Lower lobe of right lung (tissue), 2 donors: Measurements from ENCODE around the gene NPR1. TPM values are rescaled to one million over a fixed set of nuclear protein-coding genes. Genes with fewer than 3 reads are reported as not detected.
A peak's percentile ranks its signal among the peaks of the same experiment; 100 is the strongest.
"Not testable (repeated sequence)": the region's sequence is repeated elsewhere in the genome, so short reads cannot be mapped to it uniquely, and the experiment has no call there.

Source experiments
- ATAC-seq, 2 donors: fragments of 200-7000 bp; cut with Tn5 transposase; one replicate each; pipeline ENCODE4 v1.9.1; 2020 to 2022; ENCODE audit warnings: mild to moderate bottlenecking in 2 of 2, moderate library complexity in 2 of 2
- DNase-seq: peaks from one replicate; pipeline ENCODE4 v3.0.0-alpha.2; 2020
- H3K27ac ChIP-seq: fragments of 200-600 bp; one replicate; pipeline ENCODE4 v1.8.0; 2022
- H3K27me3 ChIP-seq: fragments of 200-600 bp; one replicate; pipeline ENCODE4 v1.8.0; 2022; ENCODE audit warnings: low read depth
- H3K36me3 ChIP-seq: fragments of 200-600 bp; one replicate; pipeline ENCODE4 v1.8.0; 2022; ENCODE audit warnings: mild to moderate bottlenecking
- H3K4me1 ChIP-seq: fragments of 200-600 bp; one replicate; pipeline ENCODE4 v1.8.0; 2022
- H3K4me3 ChIP-seq: fragments of 200-600 bp; one replicate; pipeline ENCODE4 v1.8.0; 2022; ENCODE audit warnings: mild to moderate bottlenecking
- H3K9me3 ChIP-seq: fragments of 200-600 bp; one replicate; pipeline ENCODE4 v1.8.0; 2022
- intact Hi-C: fragments of 100-400 bp; cut with DNase I; formaldehyde crosslinking; loops from one replicate; pipeline ENCODE4 v1.11.0; 2022
- total RNA-seq: library from RNA; stranded (reverse); fragmentation: NEBNext Ultra II Directional; extraction: Animal tissue kit (Norgen Biotek cat#: 25700); gene quantifications from one replicate; pipeline ENCODE4 v1.2.1, GENCODE V29; 2021
- TF ChIP-seq, protein P1 (sequence below): fragments of 200-600 bp; IDR thresholded peaks from one replicate; pipeline ENCODE4 v1.8.0; 2022; ENCODE audit warnings: antibody characterized with exemption, mild to moderate bottlenecking
- donor health status: DM: no; HTN: yes; CAD: no; lungs with severe emphysema.

NPR1 gene
- total RNA-seq, 1 donor from 2014 or later = 58.8 TPM

DNA sequence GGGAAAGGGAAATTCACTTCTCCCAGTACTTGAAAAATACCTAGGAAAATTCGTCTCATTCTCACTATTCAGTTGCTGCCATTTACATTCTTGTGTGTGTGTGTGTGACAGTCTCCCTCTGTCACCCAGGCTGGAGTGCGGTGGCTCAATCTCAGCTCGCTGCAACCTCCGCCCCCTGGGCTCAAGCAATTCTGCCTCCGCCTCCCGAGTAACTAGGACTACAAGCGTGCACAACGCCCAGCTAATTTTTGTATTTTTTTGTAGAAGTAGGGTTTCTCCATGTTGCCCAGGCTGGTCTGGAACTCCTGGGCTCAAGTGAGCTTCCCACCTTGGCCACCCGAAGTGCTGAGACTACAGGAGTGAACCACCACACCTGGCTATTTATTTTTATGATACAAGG, 18.8 kb upstream of the NPR1 start:
- Histone ChIP-seq H3K9me3 (no peaks in the 10 kb centered on the region), H3K36me3 (peaks cover 40% of the 10 kb centered on the region), H3K4me3 (peak overlapping the region; percentile 72), H3K27ac (peak overlapping the region; percentile 90), H3K4me1 (peaks cover 14% of the 10 kb centered on the region), H3K27me3 (no peaks in the 10 kb centered on the region)
- ATAC-seq (no peak), DNase-seq (no peak)
- TF ChIP-seq, protein P1, sequence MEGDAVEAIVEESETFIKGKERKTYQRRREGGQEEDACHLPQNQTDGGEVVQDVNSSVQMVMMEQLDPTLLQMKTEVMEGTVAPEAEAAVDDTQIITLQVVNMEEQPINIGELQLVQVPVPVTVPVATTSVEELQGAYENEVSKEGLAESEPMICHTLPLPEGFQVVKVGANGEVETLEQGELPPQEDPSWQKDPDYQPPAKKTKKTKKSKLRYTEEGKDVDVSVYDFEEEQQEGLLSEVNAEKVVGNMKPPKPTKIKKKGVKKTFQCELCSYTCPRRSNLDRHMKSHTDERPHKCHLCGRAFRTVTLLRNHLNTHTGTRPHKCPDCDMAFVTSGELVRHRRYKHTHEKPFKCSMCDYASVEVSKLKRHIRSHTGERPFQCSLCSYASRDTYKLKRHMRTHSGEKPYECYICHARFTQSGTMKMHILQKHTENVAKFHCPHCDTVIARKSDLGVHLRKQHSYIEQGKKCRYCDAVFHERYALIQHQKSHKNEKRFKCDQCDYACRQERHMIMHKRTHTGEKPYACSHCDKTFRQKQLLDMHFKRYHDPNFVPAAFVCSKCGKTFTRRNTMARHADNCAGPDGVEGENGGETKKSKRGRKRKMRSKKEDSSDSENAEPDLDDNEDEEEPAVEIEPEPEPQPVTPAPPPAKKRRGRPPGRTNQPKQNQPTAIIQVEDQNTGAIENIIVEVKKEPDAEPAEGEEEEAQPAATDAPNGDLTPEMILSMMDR = no peak
- intact Hi-C loops = no loop called here

DNA sequence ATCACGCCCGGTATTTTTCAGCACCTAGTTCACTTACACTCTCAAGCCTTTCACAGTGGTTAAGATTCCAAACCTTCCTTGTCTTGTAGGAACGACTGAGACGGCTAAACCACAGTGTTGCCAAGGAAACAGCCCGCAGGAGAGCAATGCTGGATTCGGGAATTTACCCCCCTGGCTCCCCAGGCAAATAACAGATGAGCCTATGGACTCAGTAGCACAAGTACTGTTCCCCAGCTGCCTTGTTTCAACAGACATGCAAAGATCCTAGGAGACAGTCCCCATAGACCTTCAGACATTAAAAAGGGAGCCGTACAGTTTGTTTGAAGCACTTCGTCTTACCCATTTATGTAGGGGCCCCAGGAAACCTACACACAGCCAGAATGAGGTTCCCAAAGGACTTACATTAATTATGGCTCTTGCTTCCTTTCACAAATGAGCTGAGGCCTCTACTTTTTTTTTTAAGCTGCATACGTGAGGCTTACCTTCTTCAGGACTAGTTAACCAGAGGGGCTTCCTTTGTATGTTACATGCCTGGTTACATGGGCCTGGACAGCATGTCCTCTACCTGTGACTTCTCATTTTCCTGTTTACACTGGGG, 17.3 kb upstream of the NPR1 start:
- no peak overlapping the region for H3K4me3 ChIP-seq
- ATAC-seq = no peak
- peaks cover 14% of the 10 kb centered on the region for H3K4me1 ChIP-seq
- TF ChIP-seq, protein P1 = no peak
- intact Hi-C loops = no loop called here
- no peaks in the 10 kb centered on the region for H3K27me3 ChIP-seq
- no peak overlapping the region for H3K27ac ChIP-seq
- H3K36me3 ChIP-seq = peaks cover 56% of the 10 kb centered on the region
- H3K9me3 ChIP-seq = no peaks in the 10 kb centered on the region
- DNase-seq = no peak

DNA sequence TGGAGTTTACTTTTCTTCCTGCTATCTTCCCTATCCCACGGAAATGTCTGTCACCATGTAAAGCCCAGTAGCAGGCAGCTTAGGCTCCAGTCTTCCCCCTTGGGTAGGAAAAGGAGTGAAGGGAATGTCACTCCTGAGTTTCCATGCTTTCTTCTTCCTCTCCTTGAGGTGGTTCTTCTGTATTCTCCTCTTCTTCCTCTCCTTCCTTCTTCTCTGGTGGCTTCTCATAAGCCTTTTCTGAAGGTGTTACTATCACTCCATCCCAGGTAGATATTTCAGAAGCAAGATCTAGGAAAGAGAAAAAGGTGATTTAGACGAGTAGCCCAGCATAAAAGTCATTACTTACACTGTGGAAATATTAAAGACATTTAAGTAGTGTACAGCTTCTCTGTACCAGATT, 16.2 kb upstream of the NPR1 start:
- TF ChIP-seq, protein P1 = no peak

DNA sequence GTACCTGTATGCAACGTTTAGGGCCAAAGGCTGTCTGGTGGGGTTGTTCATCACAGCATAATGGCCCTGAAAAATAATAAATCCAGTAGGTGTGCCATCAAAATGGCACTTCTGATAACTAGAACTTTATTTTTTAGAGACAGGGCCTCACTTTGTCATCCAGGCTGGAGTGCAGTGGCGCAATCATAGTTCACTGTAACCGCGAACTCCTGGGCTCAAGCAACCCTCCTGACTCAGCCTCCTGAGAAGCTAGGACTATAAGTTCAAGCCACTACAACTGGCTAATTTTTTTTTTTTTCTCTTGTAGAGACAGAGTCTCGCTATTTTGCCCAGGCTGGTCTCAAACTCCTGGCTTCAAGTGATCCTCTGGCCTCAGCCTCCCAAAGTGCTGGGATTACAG, 15.3 kb upstream of the NPR1 start:
- intact Hi-C loops = no loop called here
- no peak overlapping the region for H3K27ac ChIP-seq

More for the DNA sequence above, 16.2 kb upstream of the NPR1 start:
- no peaks in the 10 kb centered on the region for H3K27me3 ChIP-seq
- intact Hi-C loops = no loop called here
- no peak for ATAC-seq
- peaks cover 14% of the 10 kb centered on the region for H3K4me1 ChIP-seq
- no peak overlapping the region for H3K27ac ChIP-seq
- H3K36me3 ChIP-seq = peaks cover 66% of the 10 kb centered on the region
- no peak for DNase-seq
- no peak overlapping the region for H3K4me3 ChIP-seq
- H3K9me3 ChIP-seq = no peaks in the 10 kb centered on the region

DNA sequence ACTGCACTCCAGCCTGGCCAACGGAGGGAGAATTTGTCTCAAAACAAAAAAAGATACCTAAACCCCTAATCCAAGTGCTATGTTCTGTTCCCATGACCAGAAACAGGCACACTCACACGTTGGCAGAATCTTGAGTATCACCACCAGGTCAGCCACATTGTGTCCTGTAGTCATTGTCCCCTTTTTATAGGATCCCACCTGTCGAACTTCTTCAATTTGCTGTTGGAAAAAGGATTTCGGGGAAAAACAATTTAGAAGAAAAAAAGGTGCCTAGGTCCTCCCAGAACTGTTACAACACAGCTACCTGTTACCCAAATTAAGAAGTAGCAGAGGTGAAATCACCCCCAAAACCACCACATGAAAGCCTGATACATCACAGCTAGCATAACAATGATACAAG, 11.0 kb upstream of the NPR1 start:
- intact Hi-C loops = no loop called here
- peaks cover 74% of the 10 kb centered on the region for H3K36me3 ChIP-seq
- no peak overlapping the region for H3K27ac ChIP-seq
- ATAC-seq (no peak), DNase-seq (no peak)
- H3K27me3 ChIP-seq = no peaks in the 10 kb centered on the region
- TF ChIP-seq, protein P1 = no peak
- peaks cover 30% of the 10 kb centered on the region for H3K4me1 ChIP-seq
- H3K4me3 ChIP-seq = no peak overlapping the region
- no peaks in the 10 kb centered on the region for H3K9me3 ChIP-seq

More for the DNA sequence above, 15.3 kb upstream of the NPR1 start:
- no peaks in the 10 kb centered on the region for H3K27me3 ChIP-seq
- DNase-seq (no peak), ATAC-seq (no peak)
- H3K9me3 ChIP-seq = no peaks in the 10 kb centered on the region
- TF ChIP-seq, protein P1 = no peak
- no peak overlapping the region for H3K4me3 ChIP-seq
- peaks cover 76% of the 10 kb centered on the region for H3K36me3 ChIP-seq
- H3K4me1 ChIP-seq = peaks cover 13% of the 10 kb centered on the region

DNA sequence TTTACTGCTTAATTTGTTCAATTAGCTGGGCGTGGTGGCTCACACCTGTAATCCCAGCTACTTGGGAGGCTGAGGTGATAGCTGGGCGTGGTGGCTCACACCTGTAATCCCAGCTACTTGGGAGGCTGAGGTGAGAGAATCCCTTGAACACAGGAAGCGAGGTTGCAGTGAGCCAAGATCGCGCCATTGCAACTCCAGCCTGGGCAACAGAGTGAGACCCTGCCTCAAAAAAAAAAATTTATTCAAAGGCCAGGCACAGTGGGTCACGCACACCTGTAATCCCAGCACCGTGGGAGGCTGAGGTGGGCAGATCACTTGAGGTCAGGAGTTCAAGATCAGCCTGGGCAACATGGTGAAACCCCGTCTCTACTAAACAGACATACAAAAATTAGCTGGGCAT, 9.8 kb upstream of the NPR1 start:
- not testable (repeated sequence) for H3K4me3 ChIP-seq

More for the DNA sequence above, 9.8 kb upstream of the NPR1 start:
- Histone ChIP-seq H3K4me1 (peaks cover 31% of the 10 kb centered on the region), H3K36me3 (peaks cover 62% of the 10 kb centered on the region)
- H3K9me3 ChIP-seq, ATAC-seq, H3K27me3 ChIP-seq, H3K27ac ChIP-seq, intact Hi-C loops: not testable (repeated sequence)
- DNase-seq = peak; percentile 37
